MM.1S (cell line): ENCODE results near the gene LNP1.

Source experiments
- CTCF ChIP-seq: fragments of 300-600 bp; sonication (generic); IDR thresholded peaks from 2 replicates; pipeline ENCODE4 v1.5.1; 2016; ENCODE audit warnings: antibody characterized with exemption, low read length, mixed read lengths
- EZH2 ChIP-seq: fragments of 300-600 bp; sonication (generic); optimal IDR thresholded peaks from 2 replicates; pipeline ENCODE3; 2017; ENCODE audit warnings: low read depth, mild to moderate bottlenecking, antibody characterized with exemption, low read length, mixed read lengths

- TF ChIP-seq EZH2 = no peak
- TF ChIP-seq CTCF = no peak
These were observed 1.6 kb downstream of the LNP1 start for GRCh38 chr3:100402891-100403290.
